ENCODE measurements around the gene PHACTR1.

PHACTR1 gene

GRCh38 chr6:13280254-13280653, 563.7 kb downstream of the PHACTR1 start:
- TF ChIP-seq, protein P1, sequence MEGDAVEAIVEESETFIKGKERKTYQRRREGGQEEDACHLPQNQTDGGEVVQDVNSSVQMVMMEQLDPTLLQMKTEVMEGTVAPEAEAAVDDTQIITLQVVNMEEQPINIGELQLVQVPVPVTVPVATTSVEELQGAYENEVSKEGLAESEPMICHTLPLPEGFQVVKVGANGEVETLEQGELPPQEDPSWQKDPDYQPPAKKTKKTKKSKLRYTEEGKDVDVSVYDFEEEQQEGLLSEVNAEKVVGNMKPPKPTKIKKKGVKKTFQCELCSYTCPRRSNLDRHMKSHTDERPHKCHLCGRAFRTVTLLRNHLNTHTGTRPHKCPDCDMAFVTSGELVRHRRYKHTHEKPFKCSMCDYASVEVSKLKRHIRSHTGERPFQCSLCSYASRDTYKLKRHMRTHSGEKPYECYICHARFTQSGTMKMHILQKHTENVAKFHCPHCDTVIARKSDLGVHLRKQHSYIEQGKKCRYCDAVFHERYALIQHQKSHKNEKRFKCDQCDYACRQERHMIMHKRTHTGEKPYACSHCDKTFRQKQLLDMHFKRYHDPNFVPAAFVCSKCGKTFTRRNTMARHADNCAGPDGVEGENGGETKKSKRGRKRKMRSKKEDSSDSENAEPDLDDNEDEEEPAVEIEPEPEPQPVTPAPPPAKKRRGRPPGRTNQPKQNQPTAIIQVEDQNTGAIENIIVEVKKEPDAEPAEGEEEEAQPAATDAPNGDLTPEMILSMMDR (IDR thresholded peaks at IDR 0.05; ENCODE audit: insufficient read depth, low read length, missing control alignments): no peak
- H3K4me3 ChIP-seq (ENCODE audit: low read depth, low read length): no peak overlapping the region
- ChIA-PET CTCF (interaction anchor here (1.9 kb wide), 1 partner anchor 10 kb away, joined by 6 read pairs; no protein-coding TSS in a partner anchor), POLR2A (no interaction called here)
- DNase-seq (ENCODE audit: low read depth, low spot score): no peak

GRCh38 chr6:13281686-13282085, 565.1 kb downstream of the PHACTR1 start:
- no peak for DNase-seq (ENCODE audit: low read depth, low spot score)
- no peak overlapping the region for H3K4me3 ChIP-seq (ENCODE audit: low read depth, low read length)
- ChIA-PET CTCF (no interaction called here), POLR2A (no interaction called here)
- TF ChIP-seq, protein P1 (IDR thresholded peaks at IDR 0.05; ENCODE audit: insufficient read depth, low read length, missing control alignments): no peak

- CTCF ChIA-PET: interaction anchor here (0.7 kb wide), 1 partner anchor 50 kb away, joined by 3 read pairs; no protein-coding TSS in a partner anchor
- TF ChIP-seq, protein P1 (IDR thresholded peaks at IDR 0.05; ENCODE audit: insufficient read depth, low read length, missing control alignments): no peak
- POLR2A ChIA-PET: no interaction called here
- H3K4me3 ChIP-seq (ENCODE audit: low read depth, low read length): no peak overlapping the region
- DNase-seq (ENCODE audit: low read depth, low spot score): no peak
These were observed 566.0 kb downstream of the PHACTR1 start for GRCh38 chr6:13282393-13283069.

- no peak for DNase-seq (ENCODE audit: low read depth, low spot score)
- CTCF ChIA-PET: interaction anchor here (0.7 kb wide), 1 partner anchor 49 kb away, joined by 3 read pairs; no protein-coding TSS in a partner anchor
- no peak overlapping the region for H3K4me3 ChIP-seq (ENCODE audit: low read depth, low read length)
- POLR2A ChIA-PET: no interaction called here
- TF ChIP-seq, protein P1 (IDR thresholded peaks at IDR 0.05; ENCODE audit: insufficient read depth, low read length, missing control alignments): no peak
These were observed 566.8 kb downstream of the PHACTR1 start for GRCh38 chr6:13283331-13283730.

DNA sequence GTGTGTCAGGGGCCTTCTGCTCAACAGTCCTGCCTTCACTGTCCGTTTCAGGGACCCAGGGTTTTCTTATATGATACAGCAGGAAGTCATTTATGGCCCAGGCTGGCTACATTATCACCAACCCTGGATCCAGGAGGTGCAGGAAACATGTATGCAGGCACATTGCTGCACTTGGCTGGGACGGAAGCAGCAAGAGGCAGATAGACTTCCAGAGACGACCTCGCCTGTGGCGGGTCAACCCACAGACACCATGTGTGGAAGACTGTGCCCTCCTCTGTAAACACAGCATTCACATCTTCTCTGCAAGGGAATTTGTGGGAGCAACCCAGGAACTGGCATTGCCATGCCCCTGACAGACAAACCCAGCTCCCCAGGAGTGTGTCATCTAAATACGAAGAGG, 568.1 kb downstream of the PHACTR1 start:
- ChIA-PET CTCF (no interaction called here), POLR2A (no interaction called here)
- TF ChIP-seq, protein P1 (IDR thresholded peaks at IDR 0.05; ENCODE audit: insufficient read depth, low read length, missing control alignments): no peak
- no peak overlapping the region for H3K4me3 ChIP-seq (ENCODE audit: low read depth, low read length)
- DNase-seq (ENCODE audit: low read depth, low spot score): no peak

- ChIA-PET POLR2A (no interaction called here), CTCF (no interaction called here)
- no peak overlapping the region for H3K4me3 ChIP-seq (ENCODE audit: low read depth, low read length)
- TF ChIP-seq, protein P1 (IDR thresholded peaks at IDR 0.05; ENCODE audit: insufficient read depth, low read length, missing control alignments): no peak
- no peak for DNase-seq (ENCODE audit: low read depth, low spot score)
These were observed 569.1 kb downstream of the PHACTR1 start for GRCh38 chr6:13285705-13286104.
